DOHH2 (cell line): ENCODE measurements around the gene FBN2.

ENCODE experiments used
- H3F3A ChIP-seq: fragments of 200-600 bp; sonication (generic), shearing (Covaris generic); 2 replicates; pipeline ENCODE4 v1.6.0; 2016; ENCODE audit warnings: antibody characterized with exemption, mild to moderate bottlenecking; ENCODE audit not compliant: control insufficient read depth, insufficient read depth
- H3K27ac ChIP-seq: fragments of 200-600 bp; sonication (generic); 2 replicates; pipeline ENCODE4 v1.5.1; 2014; ENCODE audit warnings: low read depth, mild to moderate bottlenecking, low read length, moderate library complexity
- H3K27me3 ChIP-seq: fragments of 200-600 bp; sonication (generic); 2 replicates; pipeline ENCODE4 v1.6.1; 2014; ENCODE audit warnings: mild to moderate bottlenecking, low read length, mixed read lengths; ENCODE audit not compliant: control insufficient read depth
- H3K36me3 ChIP-seq: fragments of 200-600 bp; sonication (generic); 2 replicates; pipeline ENCODE4 v1.6.1; 2014; ENCODE audit warnings: mild to moderate bottlenecking, low read length, moderate library complexity, mixed read lengths; ENCODE audit not compliant: control insufficient read depth
- H3K4me1 ChIP-seq: fragments of 200-600 bp; sonication (generic); 2 replicates; pipeline ENCODE4 v1.6.1; 2014; ENCODE audit warnings: mild to moderate bottlenecking, low read length, mixed read lengths; ENCODE audit not compliant: control insufficient read depth
- H3K4me2 ChIP-seq: fragments of 200-600 bp; sonication (generic); 2 replicates; pipeline ENCODE4 v1.6.0; 2014; ENCODE audit warnings: mild to moderate bottlenecking, low read length, moderate library complexity
- H3K4me3 ChIP-seq: fragments of 200-600 bp; sonication (generic); 2 replicates; pipeline ENCODE4 v1.5.1; 2014; ENCODE audit warnings: mild to moderate bottlenecking, low read length, mixed read lengths
- H3K79me2 ChIP-seq: fragments of 200-600 bp; sonication (generic); 2 replicates; pipeline ENCODE4 v1.6.1; 2014; ENCODE audit warnings: mild to moderate bottlenecking, low read length, mixed read lengths; ENCODE audit not compliant: control insufficient read depth
- H3K9me2 ChIP-seq: fragments of 200-600 bp; sonication (generic); replicated peaks from 2 replicates; pipeline ENCODE4 v1.6.1; 2014; ENCODE audit warnings: mild to moderate bottlenecking, low read length, mixed read lengths; ENCODE audit not compliant: control insufficient read depth
- H3K9me3 ChIP-seq: fragments of 200-600 bp; sonication (generic); 2 replicates; pipeline ENCODE4 v1.6.1; 2014; ENCODE audit warnings: antibody characterized with exemption, low read length, mixed read lengths; ENCODE audit not compliant: control insufficient read depth, insufficient read depth
- H4K20me1 ChIP-seq: fragments of 200-600 bp; sonication (generic); 2 replicates; pipeline ENCODE4 v1.6.0; 2014; ENCODE audit warnings: low read depth, mild to moderate bottlenecking, antibody characterized with exemption, low read length, moderate library complexity; ENCODE audit not compliant: control insufficient read depth, insufficient read depth
- EZH2phosphoT487 ChIP-seq: fragments of 200-600 bp; sonication (generic); IDR thresholded peaks from 2 replicates; pipeline ENCODE4 v1.6.1; 2017; ENCODE audit warnings: borderline replicate concordance, mild to moderate bottlenecking, antibody characterized with exemption, low read length, moderate library complexity, mixed read lengths
- TF ChIP-seq, protein P1 (sequence below): fragments of 200-600 bp; sonication (generic); IDR thresholded peaks from one replicate; pipeline ENCODE4 v1.5.1; 2014; ENCODE audit warnings: antibody characterized with exemption, mild to moderate bottlenecking, low read depth, low read length; ENCODE audit not compliant: poor library complexity, severe bottlenecking

Gene FBN2

DNA sequence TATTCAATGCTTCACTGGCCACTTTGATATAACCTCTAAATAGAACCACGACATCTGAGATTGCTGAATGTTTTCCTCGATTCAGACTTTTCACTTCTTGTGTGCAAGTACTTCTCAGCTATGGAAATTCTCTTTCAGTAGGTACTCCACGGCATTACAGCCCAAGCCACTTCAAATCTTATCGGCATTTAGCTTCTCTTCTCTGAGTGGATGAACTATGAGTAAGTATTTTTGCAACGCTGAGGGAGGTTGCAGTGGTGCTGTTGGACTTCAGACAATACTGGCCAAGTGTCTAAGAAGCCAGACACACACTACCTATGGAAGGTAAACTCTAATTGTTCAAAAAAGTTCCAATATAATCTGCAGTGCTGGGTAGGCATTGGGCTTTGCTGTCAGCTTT, 60.1 kb downstream of the FBN2 start:
- Histone ChIP-seq H4K20me1 (no peaks in the 10 kb centered on the region), H3K36me3 (no peaks in the 10 kb centered on the region), H3K27ac (no peak overlapping the region), H3F3A (no peaks in the 10 kb centered on the region), H3K27me3 (no peaks in the 10 kb centered on the region), H3K4me3 (no peak overlapping the region), H3K4me2 (no peak overlapping the region), H3K79me2 (no peaks in the 10 kb centered on the region), H3K4me1 (no peaks in the 10 kb centered on the region), H3K9me2 (no peaks in the 10 kb centered on the region; the same call in 1 of the 2 replicates), H3K9me3 (no peaks in the 10 kb centered on the region)
- TF ChIP-seq, protein P1, sequence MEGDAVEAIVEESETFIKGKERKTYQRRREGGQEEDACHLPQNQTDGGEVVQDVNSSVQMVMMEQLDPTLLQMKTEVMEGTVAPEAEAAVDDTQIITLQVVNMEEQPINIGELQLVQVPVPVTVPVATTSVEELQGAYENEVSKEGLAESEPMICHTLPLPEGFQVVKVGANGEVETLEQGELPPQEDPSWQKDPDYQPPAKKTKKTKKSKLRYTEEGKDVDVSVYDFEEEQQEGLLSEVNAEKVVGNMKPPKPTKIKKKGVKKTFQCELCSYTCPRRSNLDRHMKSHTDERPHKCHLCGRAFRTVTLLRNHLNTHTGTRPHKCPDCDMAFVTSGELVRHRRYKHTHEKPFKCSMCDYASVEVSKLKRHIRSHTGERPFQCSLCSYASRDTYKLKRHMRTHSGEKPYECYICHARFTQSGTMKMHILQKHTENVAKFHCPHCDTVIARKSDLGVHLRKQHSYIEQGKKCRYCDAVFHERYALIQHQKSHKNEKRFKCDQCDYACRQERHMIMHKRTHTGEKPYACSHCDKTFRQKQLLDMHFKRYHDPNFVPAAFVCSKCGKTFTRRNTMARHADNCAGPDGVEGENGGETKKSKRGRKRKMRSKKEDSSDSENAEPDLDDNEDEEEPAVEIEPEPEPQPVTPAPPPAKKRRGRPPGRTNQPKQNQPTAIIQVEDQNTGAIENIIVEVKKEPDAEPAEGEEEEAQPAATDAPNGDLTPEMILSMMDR = no peak
- TF ChIP-seq EZH2phosphoT487 = no peak

DNA sequence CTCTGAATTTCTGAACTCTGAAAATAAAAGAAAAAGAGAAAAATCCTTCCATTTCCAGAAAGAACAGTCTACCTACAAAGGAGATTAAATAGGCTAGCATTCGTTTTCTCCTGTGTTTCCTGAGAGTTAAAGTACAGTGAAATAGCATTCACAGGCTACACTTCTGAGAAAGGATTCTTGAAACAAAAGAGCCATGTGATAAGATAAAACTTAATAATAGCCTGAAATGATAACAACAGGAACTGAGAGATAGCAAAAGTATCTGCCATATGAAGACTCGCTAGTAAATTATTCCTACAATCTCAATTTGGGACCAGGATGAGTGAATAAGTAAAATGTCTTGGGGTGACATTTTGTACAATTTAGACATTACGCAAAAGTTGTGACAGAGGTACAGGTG, 62.4 kb downstream of the FBN2 start:
- no peaks in the 10 kb centered on the region for H3K4me1 ChIP-seq
- no peaks in the 10 kb centered on the region for H3K36me3 ChIP-seq
- no peaks in the 10 kb centered on the region for H3K79me2 ChIP-seq
- no peak overlapping the region for H3K4me3 ChIP-seq
- no peaks in the 10 kb centered on the region for H3K27me3 ChIP-seq
- H4K20me1 ChIP-seq = no peaks in the 10 kb centered on the region
- no peak overlapping the region for H3K27ac ChIP-seq
- TF ChIP-seq EZH2phosphoT487 = no peak
- TF ChIP-seq, protein P1 = no peak
- no peaks in the 10 kb centered on the region for H3F3A ChIP-seq
- no peaks in the 10 kb centered on the region; the same call in 1 of the 2 replicates for H3K9me2 ChIP-seq
- no peak overlapping the region for H3K4me2 ChIP-seq
- H3K9me3 ChIP-seq = no peaks in the 10 kb centered on the region

DNA sequence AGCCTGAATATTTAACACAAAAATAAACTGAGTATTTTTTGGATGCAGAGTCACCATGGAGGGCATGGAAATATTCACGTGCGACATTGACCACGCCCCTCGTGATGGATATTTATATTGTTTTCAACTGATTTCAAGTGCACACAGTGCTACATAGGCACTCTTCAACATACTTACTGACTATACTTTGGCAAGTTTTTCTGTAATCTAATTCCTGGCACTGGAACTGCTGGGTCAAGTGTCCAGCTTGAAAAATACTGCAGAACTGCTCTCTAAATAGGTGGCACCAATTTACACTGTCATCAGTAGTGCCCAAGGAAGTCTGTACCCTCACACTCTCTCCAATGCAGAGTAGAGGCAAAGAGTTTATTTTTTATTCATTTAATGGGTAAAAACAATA, 65.1 kb downstream of the FBN2 start:
- H3K4me1 ChIP-seq = no peaks in the 10 kb centered on the region
- H3K79me2 ChIP-seq = no peaks in the 10 kb centered on the region
- H3K27ac ChIP-seq = no peak overlapping the region
- H3K4me2 ChIP-seq = no peak overlapping the region
- no peaks in the 10 kb centered on the region for H3F3A ChIP-seq
- H3K36me3 ChIP-seq = no peaks in the 10 kb centered on the region
- H3K9me3 ChIP-seq = no peaks in the 10 kb centered on the region
- no peak for TF ChIP-seq EZH2phosphoT487
- TF ChIP-seq, protein P1 = no peak
- H3K9me2 ChIP-seq = no peaks in the 10 kb centered on the region; the same call in none of the 2 replicates
- H3K4me3 ChIP-seq = no peak overlapping the region
- H3K27me3 ChIP-seq = no peaks in the 10 kb centered on the region
- no peaks in the 10 kb centered on the region for H4K20me1 ChIP-seq
